GM23248 (cell line): Measurements from ENCODE around the gene PFN3. TPM values are rescaled to one million over a fixed set of nuclear protein-coding genes. Genes with fewer than 3 reads are reported as not detected.

Experiments
- DNase-seq: peaks from one replicate; pipeline ENCODE4 v3.0.0-alpha.2; 2015
- H2AFZ ChIP-seq: fragments of 200-600 bp; sonication (generic); 2 replicates; pipeline ENCODE4 v1.6.1; 2016; ENCODE audit warnings: antibody characterized with exemption
- H3F3A ChIP-seq: fragments of 200-600 bp; sonication (generic); 2 replicates; pipeline ENCODE4 v1.6.1; 2016; ENCODE audit warnings: mild to moderate bottlenecking, antibody characterized with exemption, mixed run types; ENCODE audit not compliant: insufficient read depth
- H3K27ac ChIP-seq: fragments of 200-600 bp; sonication (generic); 2 replicates; pipeline ENCODE4 v1.5.1; 2016; ENCODE audit warnings: mild to moderate bottlenecking
- H3K27me3 ChIP-seq: fragments of 200-600 bp; sonication (generic); replicated peaks from 2 replicates; pipeline ENCODE4 v1.6.1; 2016; ENCODE audit warnings: mild to moderate bottlenecking; ENCODE audit not compliant: insufficient read depth
- H3K36me3 ChIP-seq: fragments of 200-600 bp; sonication (generic); 2 replicates; pipeline ENCODE4 v1.6.1; 2016; ENCODE audit warnings: low read depth, mild to moderate bottlenecking
- H3K4me1 ChIP-seq: fragments of 200-600 bp; sonication (generic); 2 replicates; pipeline ENCODE4 v1.6.1; 2016; ENCODE audit warnings: mild to moderate bottlenecking; ENCODE audit not compliant: insufficient read depth
- H3K4me2 ChIP-seq: fragments of 200-600 bp; sonication (generic); one replicate; pipeline ENCODE4 v1.6.1; 2016; ENCODE audit warnings: mild to moderate bottlenecking; ENCODE audit not compliant: unreplicated experiment
- H3K4me3 ChIP-seq: fragments of 200-600 bp; sonication (generic); 2 replicates; pipeline ENCODE4 v1.5.1; 2016; ENCODE audit warnings: mild to moderate bottlenecking
- H3K79me2 ChIP-seq: fragments of 200-600 bp; sonication (generic); 2 replicates; pipeline ENCODE4 v1.6.1; 2016; ENCODE audit warnings: mild to moderate bottlenecking; ENCODE audit not compliant: insufficient read depth
- H3K9ac ChIP-seq: fragments of 200-600 bp; sonication (generic); 2 replicates; pipeline ENCODE4 v1.6.1; 2016; ENCODE audit warnings: mild to moderate bottlenecking
- H3K9me2 ChIP-seq: fragments of 200-600 bp; sonication (generic); 2 replicates; pipeline ENCODE4 v1.6.1; 2016; ENCODE audit warnings: mixed run types, mild to moderate bottlenecking, moderate library complexity; ENCODE audit not compliant: insufficient read depth
- H3K9me3 ChIP-seq: fragments of 200-600 bp; sonication (generic); one replicate; pipeline ENCODE4 v1.6.1; 2017; ENCODE audit warnings: low read depth
- H4K20me1 ChIP-seq: fragments of 200-600 bp; sonication (generic); 2 replicates; pipeline ENCODE4 v1.6.0; 2016; ENCODE audit not compliant: insufficient read depth
- EZH2 ChIP-seq: fragments of 200-600 bp; sonication (generic); IDR thresholded peaks from 2 replicates; pipeline ENCODE4 v1.6.1; 2018; ENCODE audit warnings: antibody characterized with exemption, mild to moderate bottlenecking; ENCODE audit not compliant: insufficient read depth, poor library complexity, severe bottlenecking
- EZH2phosphoT487 ChIP-seq: fragments of 200-600 bp; sonication (generic); IDR thresholded peaks from 2 replicates; pipeline ENCODE4 v1.6.1; 2018; ENCODE audit warnings: antibody characterized with exemption, moderate library complexity, mild to moderate bottlenecking, low read depth; ENCODE audit not compliant: insufficient read depth
- WGBS, 2 experiments: methylation state at CpG; one replicate each; pipeline ENCODE4 v1.1.6; 2015 to 2017; ENCODE audit warnings: low lambda C conversion rate in 2 of 2, low coverage in 1 of 2; ENCODE audit errors: missing lambda C conversion rate in 2 of 2; 5-methylcytosine and 5-hydroxymethylcytosine counted together
- in situ Hi-C: fragments of 300-500 bp; cut with MboI; formaldehyde crosslinking; loops from 2 replicates; pipeline ENCODE4 v1.15.0; 2020
- polyA plus RNA-seq: library from polyadenylated mRNA; unstranded; fragments of >200 nt; fragmentation: Nextera tagmentation; extraction: Ambion mirVana; gene quantifications from 2 replicates; pipeline ENCODE4 v1.2.1, GENCODE V29; 2016
- total RNA-seq: library from RNA; depleted of rRNA; stranded (reverse); fragments of >200 nt; shearing (Covaris generic); gene quantifications from 2 replicates; pipeline ENCODE4 v1.2.3, GENCODE V29; 2014

The PFN3 gene
- total and polyA plus RNA-seq, 2 experiments from 2014 or later, result not detected

DNA sequence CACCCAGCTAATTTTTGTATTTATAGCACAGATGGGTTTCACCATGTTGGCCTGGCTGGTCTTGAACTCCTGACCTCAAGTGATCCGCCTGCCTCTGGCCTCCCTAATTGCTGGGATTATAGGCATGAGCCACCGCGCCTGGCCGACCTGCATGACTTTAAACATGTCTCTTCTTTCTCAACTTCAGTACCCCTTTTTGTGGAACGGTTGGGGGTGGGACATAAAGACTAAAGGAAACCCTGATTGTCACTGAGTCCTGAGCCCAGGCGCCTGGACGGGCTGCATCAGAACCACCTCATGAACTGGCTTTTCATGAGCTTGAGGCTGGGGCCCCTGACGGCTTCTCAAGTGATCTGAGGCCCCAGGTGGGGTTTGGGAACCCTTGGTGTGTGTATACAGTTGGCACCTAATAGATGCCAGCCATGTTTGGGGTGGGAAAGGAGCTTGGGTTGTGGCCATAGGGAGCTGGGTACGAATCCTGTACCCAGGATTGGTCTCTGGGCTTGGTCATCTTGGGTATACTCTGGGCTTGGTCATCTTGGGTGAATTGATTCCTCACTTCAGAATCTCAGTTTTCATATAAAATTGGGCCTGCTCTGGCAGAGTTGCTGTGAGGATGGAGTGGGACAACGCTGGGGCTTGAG lies 28.2 kb upstream of the PFN3 start:
- Histone ChIP-seq H2AFZ (no peak overlapping the region), H3K9me3 (no peaks in the 10 kb centered on the region), H3K9ac (no peak overlapping the region), H3F3A (no peaks in the 10 kb centered on the region), H3K4me1 (peaks cover 10% of the 10 kb centered on the region), H4K20me1 (no peaks in the 10 kb centered on the region), H3K27me3 (no peaks in the 10 kb centered on the region), H3K4me2 (no peak overlapping the region), H3K36me3 (no peaks in the 10 kb centered on the region), H3K9me2 (no peaks in the 10 kb centered on the region), H3K79me2 (peaks cover 28% of the 10 kb centered on the region), H3K4me3 (no peak overlapping the region), H3K27ac (no peak overlapping the region)
- in situ Hi-C loops, result no loop called here
- no peak for DNase-seq
- WGBS, 2 experiments, result 87 to 91% methylated on average over 10 of the region's 10 CpGs
- TF ChIP-seq EZH2phosphoT487 (no peak), EZH2 (no peak)

DNA sequence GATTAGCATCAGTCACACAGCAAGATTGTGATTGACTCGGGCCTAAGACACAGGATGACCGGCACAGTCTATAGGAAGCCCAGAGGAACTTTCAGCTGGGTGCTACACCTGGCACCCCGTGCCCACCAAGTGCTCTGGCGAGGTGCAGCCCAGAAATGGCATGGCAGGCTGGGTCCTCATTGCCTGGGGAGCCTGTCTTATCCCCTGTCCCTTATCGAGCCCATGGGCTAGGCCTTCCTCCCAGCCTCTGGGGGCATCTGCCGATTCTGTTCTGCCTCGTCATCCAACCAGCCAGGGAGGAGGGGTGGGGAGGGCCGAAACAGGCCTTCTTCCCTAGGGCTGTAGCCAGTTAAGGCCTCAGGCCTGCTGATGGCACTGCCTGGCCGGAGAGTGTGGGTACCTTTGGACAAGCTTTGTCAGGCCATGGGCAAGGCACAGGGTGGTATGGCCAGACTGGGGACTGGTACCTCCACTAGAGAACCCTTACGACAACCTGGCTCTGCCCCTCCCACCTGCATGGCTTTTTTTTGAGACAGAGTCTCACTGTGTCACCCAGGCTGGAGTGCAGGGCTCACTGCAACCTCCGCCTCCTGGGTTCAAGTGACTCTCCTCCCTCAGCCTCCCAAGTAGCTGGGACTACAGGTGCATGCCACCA lies 27.6 kb upstream of the PFN3 start:
- no peak for TF ChIP-seq EZH2
- TF ChIP-seq EZH2phosphoT487, result no peak
- H3K79me2 ChIP-seq, result peaks cover 28% of the 10 kb centered on the region
- in situ Hi-C loops, result no loop called here
- no peaks in the 10 kb centered on the region for H3K36me3 ChIP-seq
- no peaks in the 10 kb centered on the region for H3F3A ChIP-seq
- no peak for DNase-seq
- 87% methylated on average over 10 to 11 of the region's 11 CpGs for WGBS, 2 experiments
- H2AFZ ChIP-seq, result no peak overlapping the region
- H3K27me3 ChIP-seq, result no peaks in the 10 kb centered on the region
- H4K20me1 ChIP-seq, result no peaks in the 10 kb centered on the region
- peak overlapping the region; percentile 91 for H3K9ac ChIP-seq
- H3K4me2 ChIP-seq, result peak overlapping the region; percentile 76
- H3K4me3 ChIP-seq, result peak overlapping the region; percentile 76
- H3K4me1 ChIP-seq, result peaks cover 10% of the 10 kb centered on the region
- H3K9me3 ChIP-seq, result no peaks in the 10 kb centered on the region
- H3K9me2 ChIP-seq, result no peaks in the 10 kb centered on the region
- no peak overlapping the region for H3K27ac ChIP-seq

DNA sequence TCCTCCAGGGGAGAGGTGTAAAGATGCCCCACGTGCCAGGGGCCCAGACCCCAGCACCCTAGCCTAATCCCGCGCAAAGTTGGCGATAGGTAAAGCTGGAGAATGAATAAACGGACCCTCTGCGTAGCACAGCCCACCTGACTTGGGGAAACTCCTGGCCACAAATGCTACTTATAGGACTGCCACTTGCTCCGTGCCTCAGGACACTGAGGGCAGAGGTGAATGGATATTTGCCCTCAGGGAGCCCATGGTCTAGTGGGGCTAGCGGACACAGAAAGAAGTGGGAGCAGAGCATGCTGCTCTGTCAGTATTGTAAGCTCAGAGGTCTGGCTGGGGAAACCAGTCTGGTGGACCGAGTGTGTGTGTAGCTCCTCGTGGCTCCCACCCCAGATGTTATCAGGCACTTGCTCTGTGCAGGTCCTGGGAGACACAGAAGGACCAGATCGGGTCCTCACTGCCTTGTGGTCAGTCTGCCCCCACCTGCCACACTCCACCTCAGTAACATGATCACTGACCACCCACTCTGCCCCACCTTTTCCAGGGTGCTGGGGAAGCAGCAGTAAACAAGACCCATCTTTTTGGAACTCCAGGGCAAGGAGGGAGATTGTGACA lies 26.9 kb upstream of the PFN3 start:
- peak overlapping the region; percentile 76 for H3K4me2 ChIP-seq
- H3K36me3 ChIP-seq, result no peaks in the 10 kb centered on the region
- H3K4me3 ChIP-seq, result peak overlapping the region; percentile 76
- H3K27me3 ChIP-seq, result no peaks in the 10 kb centered on the region
- in situ Hi-C loops, result no loop called here
- H2AFZ ChIP-seq, result peak overlapping the region; percentile 53
- no peaks in the 10 kb centered on the region for H3K9me3 ChIP-seq
- peak overlapping the region; percentile 57 for H3K27ac ChIP-seq
- H3K4me1 ChIP-seq, result peaks cover 10% of the 10 kb centered on the region
- peak overlapping the region; percentile 91 for H3K9ac ChIP-seq
- TF ChIP-seq EZH2phosphoT487, result no peak
- no peaks in the 10 kb centered on the region for H4K20me1 ChIP-seq
- DNase-seq, result peak; percentile 44
- WGBS, 2 experiments, result 13 to 14% methylated on average over 11 of the region's 11 CpGs
- peaks cover 28% of the 10 kb centered on the region for H3K79me2 ChIP-seq
- H3F3A ChIP-seq, result no peaks in the 10 kb centered on the region
- no peaks in the 10 kb centered on the region for H3K9me2 ChIP-seq

DNA sequence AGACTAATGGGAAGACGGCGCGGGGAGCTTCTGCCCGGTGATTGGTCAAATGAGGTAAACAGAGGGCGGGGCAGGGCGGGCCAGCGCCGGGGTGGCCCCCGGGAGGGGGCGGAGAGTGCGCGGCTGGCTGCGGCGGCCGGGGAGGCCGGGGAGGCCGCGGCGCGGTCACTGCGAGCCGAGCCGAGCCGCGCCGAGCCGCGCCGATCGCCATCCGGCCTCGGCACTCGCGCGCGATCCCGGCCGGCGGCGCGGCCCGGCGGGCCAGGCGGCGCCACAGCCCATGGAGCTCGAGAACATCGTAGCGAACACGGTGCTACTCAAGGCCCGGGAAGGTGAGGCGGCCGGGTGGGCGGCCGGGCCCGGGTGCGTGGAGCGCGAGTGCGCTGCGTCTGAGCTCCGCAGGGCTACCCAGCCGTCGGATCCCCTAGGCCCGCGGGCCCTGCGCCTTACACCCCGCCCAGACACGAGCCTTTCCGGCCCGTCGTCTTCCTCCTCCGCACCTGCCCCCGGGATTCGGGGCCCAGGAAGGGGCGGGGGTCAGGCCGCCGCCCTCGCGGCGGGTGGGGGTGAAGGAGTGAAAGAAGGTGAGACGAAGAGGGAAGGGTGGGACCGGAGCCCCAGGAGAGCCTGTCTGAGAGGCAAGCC lies 26.2 kb upstream of the PFN3 start, which contains the start of gene GRK6:
GRK6 (plus strand) TSS at position 111 of the 645 bp plus-strand sequence; CDS start at position 281, 170 bp downstream.
- Histone ChIP-seq H3K36me3 (no peaks in the 10 kb centered on the region), H3K4me2 (peak within 1 kb of the TSS; percentile 76), H3K4me1 (peaks cover 10% of the 10 kb centered on the region), H3K27me3 (no peaks in the 10 kb centered on the region), H3K27ac (peak within 1 kb of the TSS; percentile 79), H2AFZ (peak within 1 kb of the TSS; percentile 89), H3F3A (no peaks in the 10 kb centered on the region), H3K9me3 (no peaks in the 10 kb centered on the region), H3K4me3 (peak within 1 kb of the TSS; percentile 76), H3K9me2 (no peaks in the 10 kb centered on the region), H4K20me1 (no peaks in the 10 kb centered on the region), H3K9ac (peak within 1 kb of the TSS; percentile 91), H3K79me2 (peaks cover 28% of the 10 kb centered on the region)
- in situ Hi-C loops, result no loop called here
- DNase-seq, result peak; percentile 74
- WGBS, 2 experiments, result 1 to 3% methylated on average over 6 to 80 of the region's 82 CpGs
- no peak for TF ChIP-seq EZH2phosphoT487
